Activated T-helper 9 cell treated with anti-CD3 and anti-CD28 coated beads, Interleukin-2, amount 50 U/mL, for 16 hours (primary cell): Measurements from ENCODE around the gene GTF3C4.
"Not testable (repeated sequence)": the region's sequence is repeated elsewhere in the genome, so short reads cannot be mapped to it uniquely, and the experiment has no call there.

Experiments used
- DNase-seq: peaks from one replicate; pipeline ENCODE4 v3.0.0-alpha.2; 2020; ENCODE audit warnings: low read depth

The GTF3C4 gene

DNA sequence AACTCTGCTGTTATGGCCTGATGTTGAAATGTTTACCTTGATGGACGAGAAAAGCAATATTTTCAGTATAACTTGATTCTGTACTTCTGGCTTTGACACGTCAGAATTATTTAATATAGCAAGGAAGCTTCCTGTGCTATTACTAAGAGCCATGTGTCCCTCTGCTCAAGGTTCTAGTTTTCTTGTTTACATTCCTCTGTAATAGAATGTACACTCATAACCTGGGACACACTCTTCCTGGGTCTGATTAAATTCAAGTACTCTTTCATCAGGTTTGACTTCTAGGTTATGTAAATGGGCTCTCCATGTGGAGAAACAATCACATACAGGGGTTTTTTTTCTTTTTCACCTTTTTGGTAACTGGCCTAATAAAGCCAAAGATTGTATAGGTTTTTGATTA lies 33.1 kb downstream of the GTF3C4 start:
- no peak for DNase-seq

DNA sequence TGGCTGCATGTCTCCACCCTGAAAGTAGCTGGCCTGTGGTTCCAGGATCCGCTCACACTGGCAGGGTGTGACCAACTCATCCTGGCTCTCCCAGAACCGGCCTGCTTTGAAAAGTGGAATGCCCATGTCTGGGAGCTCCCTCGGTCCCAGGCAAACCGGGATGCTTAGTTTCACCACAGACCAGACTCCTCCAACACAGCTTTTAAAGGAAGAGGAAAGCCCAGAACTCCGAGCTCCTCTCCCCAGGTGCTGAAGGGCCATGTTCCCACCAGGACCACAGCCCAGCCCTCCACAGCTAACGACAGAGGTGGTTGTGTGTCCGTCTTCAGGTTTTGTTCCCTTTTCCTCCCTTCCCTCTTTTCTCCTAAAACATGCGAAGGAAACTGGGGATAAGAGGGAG lies 38.0 kb downstream of the GTF3C4 start:
- DNase-seq: no peak

- no peak for DNase-seq
Observed at GRCh38 chr9:132708769-132709430, 38.6 kb downstream of the GTF3C4 start.

GRCh38 chr9:132710333-132710732 lies 40.1 kb downstream of the GTF3C4 start:
- no peak for DNase-seq

- not testable (repeated sequence) for DNase-seq
Observed at GRCh38 chr9:132711152-132711551, 40.9 kb downstream of the GTF3C4 start.

DNA sequence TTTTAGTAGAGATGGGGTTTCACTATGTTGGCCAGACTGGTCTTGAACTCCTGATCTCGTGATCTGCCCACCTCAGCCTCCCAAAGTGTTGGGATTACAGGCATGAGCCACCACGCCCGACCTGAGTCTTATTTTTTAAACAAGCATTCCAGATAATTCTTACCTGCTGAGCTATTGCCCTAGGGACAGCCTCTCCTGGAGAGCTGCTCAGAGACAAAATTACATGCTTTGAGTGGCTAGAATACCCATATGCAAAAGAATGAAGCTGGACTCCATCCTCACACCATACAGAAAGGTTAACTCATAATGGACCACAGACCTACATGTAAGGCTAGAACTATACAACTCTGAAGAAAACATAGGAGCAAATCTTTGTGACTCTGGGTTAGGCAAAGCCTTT lies 41.6 kb downstream of the GTF3C4 start:
- no peak for DNase-seq

- DNase-seq: no peak
Observed at GRCh38 chr9:132712753-132713152, 42.5 kb downstream of the GTF3C4 start.

- DNase-seq: no peak
Observed at GRCh38 chr9:132716007-132716406, 45.7 kb downstream of the GTF3C4 start.

- no peak for DNase-seq
Observed at GRCh38 chr9:132717326-132717945, 47.2 kb downstream of the GTF3C4 start.

DNA sequence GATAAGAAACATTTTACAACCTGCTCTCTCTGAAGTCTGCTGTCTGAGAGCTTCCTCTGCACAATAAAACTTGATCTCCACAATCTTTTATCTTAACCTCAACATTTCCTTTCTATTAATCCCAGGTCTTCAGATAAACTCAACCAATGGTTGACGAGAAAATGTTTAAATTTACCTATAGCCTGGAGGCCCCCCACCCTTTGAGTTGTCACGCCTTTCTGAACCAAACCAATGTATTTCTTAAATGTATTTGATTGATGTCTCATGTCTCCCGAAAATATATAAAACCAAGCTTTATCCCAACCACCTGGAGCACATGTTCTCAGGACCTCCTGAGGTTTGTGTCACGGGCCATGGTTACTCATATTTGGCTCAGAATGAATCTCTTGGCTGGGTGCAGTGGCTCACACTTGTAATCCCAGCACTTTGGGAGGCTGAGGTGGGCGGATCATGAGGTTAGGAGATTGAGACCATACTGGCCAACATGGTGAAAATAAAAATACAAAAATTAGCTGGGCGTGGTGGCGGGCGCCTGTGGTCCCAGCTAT lies 48.2 kb downstream of the GTF3C4 start:
- not testable (repeated sequence) for DNase-seq

GRCh38 chr9:132721661-132722060 lies 51.4 kb downstream of the GTF3C4 start:
- no peak for DNase-seq

GRCh38 chr9:132722564-132723065 lies 52.4 kb downstream of the GTF3C4 start:
- DNase-seq: no peak

GRCh38 chr9:132723809-132724208 lies 53.5 kb downstream of the GTF3C4 start:
- DNase-seq: no peak

- no peak for DNase-seq
Observed at GRCh38 chr9:132725306-132725705, 55.0 kb downstream of the GTF3C4 start.

DNA sequence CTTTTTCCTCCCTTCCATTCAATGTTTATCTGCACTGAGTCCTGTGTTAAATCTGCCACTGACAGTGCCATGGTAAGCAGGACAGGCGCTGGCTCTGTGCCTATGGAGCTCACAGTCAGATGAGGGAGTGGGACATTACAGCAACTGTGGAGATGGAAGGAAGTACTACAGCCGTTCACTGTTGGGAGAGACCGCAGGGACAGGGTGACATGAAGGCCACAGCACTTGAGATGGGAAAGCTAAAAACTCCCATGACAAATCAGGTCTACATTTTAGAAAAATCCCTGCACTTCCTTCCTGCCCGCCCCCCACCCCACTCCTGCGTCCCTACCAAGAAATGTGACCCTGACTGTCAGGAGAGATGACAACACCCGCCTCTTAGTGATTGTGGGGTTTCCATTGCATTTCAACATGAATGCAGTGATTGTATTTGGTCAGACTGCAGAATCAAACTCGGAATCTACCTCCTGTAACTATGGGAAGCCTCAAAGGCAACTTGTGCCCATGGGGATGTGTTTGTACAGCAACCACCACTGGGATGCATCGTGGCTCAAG lies 56.4 kb downstream of the GTF3C4 start:
- DNase-seq: no peak

- no peak for DNase-seq
Observed at GRCh38 chr9:132728071-132728470, 57.8 kb downstream of the GTF3C4 start.

DNA sequence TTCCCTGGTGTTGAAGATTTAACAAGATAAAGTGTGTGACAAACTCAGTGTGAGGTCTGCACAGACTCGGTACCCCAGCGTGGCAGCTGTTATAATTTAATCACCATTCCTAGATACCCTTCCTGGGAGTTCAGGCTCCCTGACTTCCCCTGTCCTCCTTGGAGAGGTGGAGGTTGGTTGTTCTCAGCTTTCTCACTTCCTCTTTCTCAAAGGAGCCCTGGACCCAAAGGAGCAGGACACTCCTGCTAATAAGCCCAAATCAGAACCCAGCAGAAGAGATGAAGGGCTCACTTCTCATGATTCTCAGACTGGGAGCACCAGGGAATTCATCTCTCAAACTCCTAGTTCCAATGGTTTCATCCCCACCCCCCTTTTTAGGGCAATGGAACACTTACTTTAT lies 58.2 kb downstream of the GTF3C4 start:
- DNase-seq: no peak

DNA sequence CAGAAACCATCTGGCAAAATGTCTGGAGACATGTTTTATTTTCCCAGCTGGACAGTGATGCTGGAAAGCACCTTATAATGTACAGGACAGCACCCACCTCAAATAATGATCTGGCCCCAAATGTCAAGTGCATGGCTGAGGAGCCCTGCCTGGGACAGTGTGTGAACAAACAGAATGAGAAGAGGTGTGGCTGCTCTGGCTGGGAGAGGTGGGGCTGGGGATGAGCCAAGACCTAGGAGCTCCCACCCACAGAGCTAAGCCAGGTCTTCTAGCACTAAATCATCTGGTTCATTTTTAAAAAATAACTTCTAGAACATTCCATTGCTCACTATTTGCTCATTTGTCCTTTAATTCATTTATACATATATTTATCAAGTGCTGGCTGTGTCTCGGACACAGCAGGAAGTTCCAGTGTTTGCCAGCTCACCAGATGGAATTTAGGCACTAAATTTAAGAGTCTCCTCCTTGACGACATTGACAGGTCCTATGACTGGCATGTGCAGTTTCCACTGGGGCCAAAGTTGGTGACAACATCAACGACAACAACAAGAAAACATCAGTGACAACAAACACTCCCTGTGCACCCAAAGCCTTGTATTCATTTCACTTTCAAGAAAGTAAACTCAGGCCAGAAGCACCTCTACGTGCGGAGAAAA lies 59.1 kb downstream of the GTF3C4 start:
- DNase-seq: no peak

DNA sequence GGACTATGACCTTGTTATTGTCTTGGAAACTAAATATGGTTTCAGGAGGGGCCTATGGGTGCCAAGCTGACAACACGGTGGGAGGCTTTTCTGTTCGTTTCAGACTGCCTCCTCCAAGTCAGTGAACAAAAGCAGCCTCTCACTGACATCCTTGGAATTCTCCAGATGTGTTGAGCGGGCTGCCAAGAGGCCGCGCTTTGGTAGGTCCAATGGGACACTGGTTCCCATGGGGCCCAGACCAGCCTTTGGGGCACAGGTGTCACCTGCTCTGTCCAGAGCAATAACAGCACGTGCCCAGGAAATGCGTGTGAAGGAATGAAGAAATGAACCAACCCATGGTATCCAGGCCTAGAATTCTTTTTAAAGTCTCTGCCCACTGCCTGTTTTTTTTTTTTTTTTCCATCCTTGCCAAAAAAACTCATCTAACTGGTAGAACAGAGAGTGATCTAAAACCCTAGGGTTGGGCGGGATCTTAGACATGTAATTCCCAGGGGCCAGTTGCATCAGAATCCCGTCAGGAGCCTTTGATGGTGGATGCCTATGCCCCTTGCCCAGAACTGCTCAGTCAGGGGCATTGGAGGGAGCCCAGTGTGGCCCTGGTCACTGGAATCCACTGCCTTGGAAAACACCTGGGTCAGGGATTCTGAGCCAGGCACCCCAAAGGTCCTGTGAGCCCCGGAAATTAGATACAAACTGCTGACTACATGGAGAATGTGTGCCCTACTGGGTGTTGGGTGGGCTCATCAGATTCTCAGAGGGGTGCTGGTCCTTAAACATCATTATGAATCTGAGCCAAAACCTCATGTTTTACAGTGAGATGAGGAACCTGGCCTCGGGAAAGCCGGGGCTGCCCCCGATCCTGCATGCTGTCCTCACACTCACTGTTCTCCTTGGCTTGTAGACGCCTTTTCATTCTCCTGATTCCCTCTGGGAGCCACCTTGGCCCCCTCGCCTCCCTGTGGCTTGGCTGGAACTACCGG lies 60.1 kb downstream of the GTF3C4 start:
- DNase-seq: no peak

GRCh38 chr9:132731230-132731629 lies 61.0 kb downstream of the GTF3C4 start:
- DNase-seq: no peak
